ENCODE measurements around the gene DSCAM. TPM values are rescaled to one million over a fixed set of nuclear protein-coding genes. Genes with fewer than 3 reads are reported as not detected.
"Not testable (repeated sequence)": the region's sequence is repeated elsewhere in the genome, so short reads cannot be mapped to it uniquely, and the experiment has no call there.

Gene DSCAM
- total RNA-seq, 2 donors from 2014 or later: not detected

DNA sequence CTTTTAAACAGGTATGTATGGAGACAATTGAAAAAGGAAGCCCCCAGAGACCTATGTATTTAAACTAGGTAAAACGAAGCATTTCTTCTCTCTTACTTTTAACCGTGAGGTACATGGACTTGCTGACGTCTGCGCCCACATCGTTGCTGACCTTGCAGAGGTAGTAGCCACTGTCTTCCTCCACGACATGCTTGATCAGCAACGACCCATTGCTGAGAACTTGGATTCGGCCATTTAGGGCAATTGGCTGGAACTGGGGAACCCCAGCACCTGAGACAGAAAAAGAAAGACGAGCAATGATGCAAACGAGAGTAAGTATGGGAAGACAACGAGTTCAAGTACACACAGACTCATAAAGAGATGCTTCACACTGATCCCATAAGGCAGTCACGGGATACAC lies 571.0 kb downstream of the DSCAM start:
- DNase-seq (ENCODE audit: low spot score): no peak
- TF ChIP-seq, protein P1, sequence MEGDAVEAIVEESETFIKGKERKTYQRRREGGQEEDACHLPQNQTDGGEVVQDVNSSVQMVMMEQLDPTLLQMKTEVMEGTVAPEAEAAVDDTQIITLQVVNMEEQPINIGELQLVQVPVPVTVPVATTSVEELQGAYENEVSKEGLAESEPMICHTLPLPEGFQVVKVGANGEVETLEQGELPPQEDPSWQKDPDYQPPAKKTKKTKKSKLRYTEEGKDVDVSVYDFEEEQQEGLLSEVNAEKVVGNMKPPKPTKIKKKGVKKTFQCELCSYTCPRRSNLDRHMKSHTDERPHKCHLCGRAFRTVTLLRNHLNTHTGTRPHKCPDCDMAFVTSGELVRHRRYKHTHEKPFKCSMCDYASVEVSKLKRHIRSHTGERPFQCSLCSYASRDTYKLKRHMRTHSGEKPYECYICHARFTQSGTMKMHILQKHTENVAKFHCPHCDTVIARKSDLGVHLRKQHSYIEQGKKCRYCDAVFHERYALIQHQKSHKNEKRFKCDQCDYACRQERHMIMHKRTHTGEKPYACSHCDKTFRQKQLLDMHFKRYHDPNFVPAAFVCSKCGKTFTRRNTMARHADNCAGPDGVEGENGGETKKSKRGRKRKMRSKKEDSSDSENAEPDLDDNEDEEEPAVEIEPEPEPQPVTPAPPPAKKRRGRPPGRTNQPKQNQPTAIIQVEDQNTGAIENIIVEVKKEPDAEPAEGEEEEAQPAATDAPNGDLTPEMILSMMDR (IDR thresholded peaks at IDR 0.05): no peak
- Histone ChIP-seq H3K9me3 (peaks cover 0 to 8% of the 10 kb centered on the region in 2 donors), H3K4me3 (no peak overlapping the region), H3K27ac (no peak overlapping the region), H3K36me3 (no peaks in the 10 kb centered on the region), H3K4me1 (no peaks in the 10 kb centered on the region), H3K27me3 (no peaks in the 10 kb centered on the region)

- H3K27me3 ChIP-seq: no peaks in the 10 kb centered on the region
Observed at GRCh38 chr21:40272037-40272436, 574.9 kb downstream of the DSCAM start.

DNA sequence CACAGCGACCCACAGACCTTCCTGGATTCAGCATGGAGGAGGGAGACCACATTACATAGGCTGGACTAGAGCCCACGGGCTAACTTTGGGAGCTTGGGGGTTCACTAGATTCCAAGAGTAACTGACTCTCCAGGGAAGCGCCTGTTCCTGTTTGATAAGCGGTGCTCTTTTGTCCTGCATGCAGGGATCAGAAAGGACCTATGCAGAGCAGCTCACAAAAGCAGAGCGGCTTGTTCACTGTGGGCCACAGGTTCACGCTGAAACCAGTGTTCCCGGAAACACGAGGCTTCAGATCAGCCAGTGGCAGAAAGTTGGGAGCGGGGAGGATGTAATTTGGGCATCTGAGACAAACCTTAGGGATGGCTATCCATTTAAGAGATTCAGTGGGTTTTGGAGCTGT lies 575.8 kb downstream of the DSCAM start:
- Histone ChIP-seq H3K4me3 (no peak overlapping the region), H3K4me1 (no peaks in the 10 kb centered on the region), H3K36me3 (no peaks in the 10 kb centered on the region), H3K27me3 (no peaks in the 10 kb centered on the region), H3K9me3 (no peaks in the 10 kb centered on the region), H3K27ac (no peak overlapping the region)
- DNase-seq (ENCODE audit: low spot score): no peak
- TF ChIP-seq, protein P1 (IDR thresholded peaks at IDR 0.05): no peak

More at GRCh38 chr21:40272037-40272436, 574.9 kb downstream of the DSCAM start:
- H3K4me3 ChIP-seq: no peak overlapping the region
- no peaks in the 10 kb centered on the region for H3K9me3 ChIP-seq
- H3K36me3 ChIP-seq: no peaks in the 10 kb centered on the region
- H3K4me1 ChIP-seq: no peaks in the 10 kb centered on the region
- H3K27ac ChIP-seq: no peak overlapping the region
- TF ChIP-seq, protein P1 (IDR thresholded peaks at IDR 0.05): no peak
- no peak for DNase-seq (ENCODE audit: low spot score)

GRCh38 chr21:40270047-40270446 lies 576.9 kb downstream of the DSCAM start:
- Histone ChIP-seq H3K4me1 (no peaks in the 10 kb centered on the region), H3K4me3 (no peak overlapping the region), H3K27me3 (no peaks in the 10 kb centered on the region), H3K36me3 (no peaks in the 10 kb centered on the region), H3K9me3 (no peaks in the 10 kb centered on the region), H3K27ac (no peak overlapping the region)
- DNase-seq (ENCODE audit: low spot score): no peak
- TF ChIP-seq, protein P1 (IDR thresholded peaks at IDR 0.05): no peak

- Histone ChIP-seq H3K36me3 (no peaks in the 10 kb centered on the region), H3K4me1 (no peaks in the 10 kb centered on the region), H3K4me3 (no peak overlapping the region), H3K9me3 (no peaks in the 10 kb centered on the region), H3K27ac (no peak overlapping the region), H3K27me3 (no peaks in the 10 kb centered on the region)
- TF ChIP-seq, protein P1 (IDR thresholded peaks at IDR 0.05): no peak
- no peak for DNase-seq (ENCODE audit: low spot score)
Observed at GRCh38 chr21:40269239-40269638, 577.7 kb downstream of the DSCAM start.

- not testable (repeated sequence) for H3K27ac ChIP-seq; H3K4me3 ChIP-seq; H3K36me3 ChIP-seq; H3K9me3 ChIP-seq; DNase-seq (ENCODE audit: low spot score); H3K27me3 ChIP-seq; H3K4me1 ChIP-seq
Observed at GRCh38 chr21:40258456-40258855, 588.5 kb downstream of the DSCAM start.

Data from right atrium auricular region (tissue), 2 donors.